Ascending aorta (tissue), 2 donors: Measurements from ENCODE around the gene SEC23B. TPM values are rescaled to one million over a fixed set of nuclear protein-coding genes. Genes with fewer than 3 reads are reported as not detected.
"Not testable (repeated sequence)": the region's sequence is repeated elsewhere in the genome, so short reads cannot be mapped to it uniquely, and the experiment has no call there.

Experiments
- DNase-seq, 2 donors: peaks; one replicate each; pipeline ENCODE4 v3.0.0-alpha.2; 2019; ENCODE audit warnings: low spot score in 2 of 2
- H3K27ac ChIP-seq, 2 donors: fragments of 200-600 bp; sonication (generic); one replicate each; pipeline ENCODE4 v1.5.1; 2016 to 2017; ENCODE audit warnings: mild to moderate bottlenecking in 1 of 2
- H3K27me3 ChIP-seq: fragments of 200-600 bp; sonication (generic); one replicate; pipeline ENCODE4 v1.5.1; 2017
- H3K36me3 ChIP-seq, 2 donors: fragments of 200-600 bp; sonication (generic); one replicate each; pipeline ENCODE4 v1.5.1; 2016
- H3K4me1 ChIP-seq, 2 donors: fragments of 200-600 bp; sonication (generic); one replicate each; pipeline ENCODE4 v1.5.1; 2016 to 2017; ENCODE audit warnings: mild to moderate bottlenecking in 1 of 2
- H3K4me3 ChIP-seq, 2 donors: fragments of 200-600 bp; sonication (generic); one replicate each; pipeline ENCODE4 v1.5.1; 2016 to 2017; ENCODE audit warnings: mild to moderate bottlenecking in 1 of 2
- H3K9me3 ChIP-seq, 2 donors: fragments of 200-600 bp; sonication (generic); one replicate each; pipeline ENCODE4 v1.5.1; 2016
- CTCF ChIP-seq, 3 experiments: fragments of 200-600 bp in 2 of 3; fragments of 450-650 bp in 1 of 3; sonication (generic) in 2 of 3; IDR thresholded peaks; one replicate each; pipeline ENCODE4 v1.5.1; 2016 to 2019; ENCODE audit warnings: antibody characterized with exemption in 3 of 3, mild to moderate bottlenecking in 1 of 3, moderate library complexity in 1 of 3
- intact Hi-C: fragments of 100-400 bp; cut with DNase I; formaldehyde crosslinking; loops from one replicate; pipeline ENCODE4 v1.15.1; 2023
- total RNA-seq: library from RNA; depleted of rRNA; stranded (reverse); fragments of >200 nt; gene quantifications from one replicate; pipeline ENCODE4 v1.1.0, GENCODE V29; 2016

The SEC23B gene
- total RNA-seq, 1 donor from 2014 or later = 21.8 TPM

- H3K9me3 ChIP-seq = no peaks in the 10 kb centered on the region
- intact Hi-C loops = no loop called here
These were observed 16.9 kb downstream of the SEC23B start for GRCh38 chr20:18524646-18525045.

GRCh38 chr20:18526761-18527160 is 19.0 kb downstream of the SEC23B start:
- H3K9me3 ChIP-seq, H3K4me3 ChIP-seq, H3K4me1 ChIP-seq, intact Hi-C loops, DNase-seq, H3K27ac ChIP-seq, H3K27me3 ChIP-seq: not testable (repeated sequence)
- H3K36me3 ChIP-seq = peaks cover 71 to 76% of the 10 kb centered on the region in 2 donors

More at GRCh38 chr20:18524646-18525045, 16.9 kb downstream of the SEC23B start:
- no peaks in the 10 kb centered on the region for H3K27me3 ChIP-seq
- DNase-seq = no peak
- no peaks in the 10 kb centered on the region for H3K4me1 ChIP-seq
- H3K27ac ChIP-seq = no peak overlapping the region
- peaks cover 50 to 62% of the 10 kb centered on the region in 2 donors for H3K36me3 ChIP-seq
- H3K4me3 ChIP-seq = no peak overlapping the region
- TF ChIP-seq CTCF (IDR thresholded peaks at IDR 0.05) = no peak

- intact Hi-C loops = no loop called here
- Histone ChIP-seq H3K27me3 (no peaks in the 10 kb centered on the region), H3K27ac (no peak overlapping the region), H3K4me1 (no peaks in the 10 kb centered on the region), H3K9me3 (no peaks in the 10 kb centered on the region), H3K4me3 (no peak overlapping the region), H3K36me3 (peaks cover 75 to 82% of the 10 kb centered on the region in 2 donors)
- no peak for DNase-seq
- no peak for TF ChIP-seq CTCF (IDR thresholded peaks at IDR 0.05)
These were observed 19.6 kb downstream of the SEC23B start for GRCh38 chr20:18527339-18527738.

GRCh38 chr20:18527836-18528235 is 20.1 kb downstream of the SEC23B start:
- TF ChIP-seq CTCF (IDR thresholded peaks at IDR 0.05) = no peak
- Histone ChIP-seq H3K36me3 (peaks cover 80 to 87% of the 10 kb centered on the region in 2 donors), H3K4me3 (no peak overlapping the region), H3K27ac (no peak overlapping the region), H3K9me3 (no peaks in the 10 kb centered on the region), H3K27me3 (no peaks in the 10 kb centered on the region), H3K4me1 (no peaks in the 10 kb centered on the region)
- intact Hi-C loops = no loop called here
- DNase-seq = no peak

- H3K4me3 ChIP-seq = no peak overlapping the region
- H3K27me3 ChIP-seq = no peaks in the 10 kb centered on the region
- H3K27ac ChIP-seq = no peak overlapping the region
- intact Hi-C loops = no loop called here
- DNase-seq = no peak
- H3K36me3 ChIP-seq = peaks cover 89 to 99% of the 10 kb centered on the region in 2 donors
- no peak for TF ChIP-seq CTCF (IDR thresholded peaks at IDR 0.05)
- no peaks in the 10 kb centered on the region for H3K4me1 ChIP-seq
- no peaks in the 10 kb centered on the region for H3K9me3 ChIP-seq
These were observed 21.3 kb downstream of the SEC23B start for GRCh38 chr20:18529041-18529440.

- Histone ChIP-seq H3K27me3 (no peaks in the 10 kb centered on the region), H3K4me3 (no peak overlapping the region), H3K36me3 (peaks cover 76 to 93% of the 10 kb centered on the region in 2 donors), H3K9me3 (no peaks in the 10 kb centered on the region), H3K4me1 (no peaks in the 10 kb centered on the region), H3K27ac (no peak overlapping the region)
- DNase-seq = no peak
- TF ChIP-seq CTCF (IDR thresholded peaks at IDR 0.05) = no peak
- intact Hi-C loops = no loop called here
These were observed 24.9 kb downstream of the SEC23B start for GRCh38 chr20:18532626-18533025.
